Neuronal stem cell (in vitro differentiated cells): ENCODE data around the gene CSNK1G2.
A peak's percentile ranks its signal among the peaks of the same experiment; 100 is the strongest.

ENCODE experiments used
- DNase-seq: peaks from one replicate; pipeline ENCODE4 v3.0.0-alpha.2; 2013; ENCODE audit warnings: low spot score
- H2AFZ ChIP-seq: one replicate; pipeline ENCODE4 v1.6.1; 2013; ENCODE audit warnings: mild to moderate bottlenecking, low read length, inconsistent platforms
- H2AK5ac ChIP-seq: 2 replicates; pipeline ENCODE4 v1.6.1; 2013; ENCODE audit warnings: low read depth, mild to moderate bottlenecking, inconsistent platforms, low read length, moderate library complexity, mixed read lengths
- H2BK120ac ChIP-seq: 2 replicates; pipeline ENCODE4 v1.6.1; 2013; ENCODE audit warnings: low read depth, mild to moderate bottlenecking, inconsistent platforms, low read length, moderate library complexity, mixed read lengths
- H2BK12ac ChIP-seq: one replicate; pipeline ENCODE4 v1.6.1; 2013; ENCODE audit warnings: low read length, inconsistent platforms
- H2BK15ac ChIP-seq: 2 replicates; pipeline ENCODE4 v1.6.1; 2013; ENCODE audit warnings: mild to moderate bottlenecking, low read length, inconsistent platforms, mixed read lengths
- H2BK5ac ChIP-seq: one replicate; pipeline ENCODE4 v1.6.1; 2013; ENCODE audit warnings: inconsistent platforms, mild to moderate bottlenecking, low read length, moderate library complexity
- H3K14ac ChIP-seq: one replicate; pipeline ENCODE4 v1.6.1; 2013; ENCODE audit warnings: low read length, inconsistent platforms
- H3K18ac ChIP-seq: 2 replicates; pipeline ENCODE4 v1.6.1; 2013; ENCODE audit warnings: low read length, inconsistent platforms
- H3K23ac ChIP-seq: 2 replicates; pipeline ENCODE4 v1.6.1; 2013; ENCODE audit warnings: low read depth, mild to moderate bottlenecking, mixed read lengths, low read length, inconsistent platforms; ENCODE audit not compliant: poor library complexity
- H3K27ac ChIP-seq: replicated peaks from 3 replicates; pipeline ENCODE4 v1.5.1; 2013; ENCODE audit warnings: low read length, inconsistent platforms
- H3K27me3 ChIP-seq, 3 experiments: 2 replicates each; pipeline ENCODE4 v1.6.1; 2013; ENCODE audit warnings: low read length in 3 of 3, mild to moderate bottlenecking in 2 of 3, inconsistent platforms in 1 of 3, low read depth in 1 of 3, mixed read lengths in 1 of 3, moderate library complexity in 1 of 3; ENCODE audit not compliant: control insufficient read depth in 3 of 3, insufficient read depth in 3 of 3
- H3K36me3 ChIP-seq, 2 donors: replicated peaks in 1 of 2; 2 replicates each; pipeline ENCODE4 v1.6.1; 2013; ENCODE audit warnings: low read length in 2 of 2; ENCODE audit not compliant: control insufficient read depth in 2 of 2, insufficient read depth in 2 of 2
- H3K4ac ChIP-seq: 2 replicates; pipeline ENCODE4 v1.6.1; 2013; ENCODE audit warnings: inconsistent platforms, mild to moderate bottlenecking, low read length, moderate library complexity
- H3K4me1 ChIP-seq, 2 donors: 1 replicate in 1 of 2; 2 replicates in 1 of 2; pipeline ENCODE4 v1.6.1; 2013; ENCODE audit warnings: low read length in 2 of 2, low read depth in 1 of 2; ENCODE audit not compliant: control insufficient read depth in 2 of 2, insufficient read depth in 1 of 2
- H3K4me2 ChIP-seq: one replicate; pipeline ENCODE4 v1.6.1; 2013; ENCODE audit warnings: mild to moderate bottlenecking, low read length, inconsistent platforms; ENCODE audit not compliant: insufficient read depth, poor library complexity, severe bottlenecking
- H3K4me3 ChIP-seq, 2 donors: 2 replicates each; pipeline ENCODE4 v1.5.1; 2013; ENCODE audit warnings: low read length in 2 of 2, mild to moderate bottlenecking in 2 of 2, inconsistent platforms in 1 of 2, moderate library complexity in 1 of 2
- H3K79me1 ChIP-seq: one replicate; pipeline ENCODE4 v1.6.1; 2013; ENCODE audit warnings: low read depth, mild to moderate bottlenecking, inconsistent platforms, low read length, moderate library complexity
- H3K9ac ChIP-seq: one replicate; pipeline ENCODE4 v1.6.1; 2013; ENCODE audit warnings: mild to moderate bottlenecking, low read depth, low read length, inconsistent platforms; ENCODE audit not compliant: poor library complexity
- H3K9me3 ChIP-seq, 2 donors: replicated peaks in 1 of 2; 2 replicates each; pipeline versions ENCODE3 to v1.6.1; 2013; ENCODE audit warnings: low read length in 2 of 2, mild to moderate bottlenecking in 2 of 2, inconsistent platforms in 1 of 2, low read depth in 1 of 2, mixed read lengths in 1 of 2, moderate library complexity in 1 of 2; ENCODE audit not compliant: control insufficient read depth in 2 of 2, insufficient read depth in 1 of 2
- H4K8ac ChIP-seq: one replicate; pipeline ENCODE4 v1.6.1; 2013; ENCODE audit warnings: low read depth, mild to moderate bottlenecking, inconsistent platforms, low read length, moderate library complexity
- H4K91ac ChIP-seq: one replicate; pipeline ENCODE4 v1.6.1; 2013; ENCODE audit warnings: low read length, low read depth, mild to moderate bottlenecking, inconsistent platforms; ENCODE audit not compliant: poor library complexity
- WGBS, 2 donors: extraction: QIAGEN DNeasy Blood & Tissue Kit; methylation state at CpG; one replicate each; pipeline ENCODE4 v1.1.7; 2013; ENCODE audit warnings: missing lambda C conversion rate in 2 of 2, mixed read lengths in 1 of 2; ENCODE audit not compliant: insufficient read length in 2 of 2, insufficient replicate concordance in 1 of 2; ENCODE audit errors: extremely low coverage in 2 of 2; 5-methylcytosine and 5-hydroxymethylcytosine counted together

The CSNK1G2 gene

GRCh38 chr19:1953441-1954094, 12.6 kb downstream of the CSNK1G2 start:
- H3K9me3 ChIP-seq, result peaks cover 3 to 8% of the 10 kb centered on the region in 2 donors
- no peak overlapping the region for H2BK12ac ChIP-seq
- H2AFZ ChIP-seq, result no peak overlapping the region
- no peak overlapping the region for H4K8ac ChIP-seq
- no peak overlapping the region for H2BK120ac ChIP-seq
- no CpG with 5 or more reads among the region's 32 CpGs for WGBS, 2 donors
- peaks cover 0 to 10% of the 10 kb centered on the region in 2 donors for H3K4me1 ChIP-seq
- no peak for DNase-seq
- H3K18ac ChIP-seq, result no peak overlapping the region
- peaks cover 60% of the 10 kb centered on the region for H3K79me1 ChIP-seq
- no peak overlapping the region for H3K4me2 ChIP-seq
- H2BK5ac ChIP-seq, result no peak overlapping the region
- no peaks in the 10 kb centered on the region for H3K27me3 ChIP-seq
- peak overlapping the region in 1 of 2 donors; percentile 41 for H3K4me3 ChIP-seq
- no peak overlapping the region for H3K27ac ChIP-seq
- no peak overlapping the region for H2BK15ac ChIP-seq
- no peak overlapping the region for H3K14ac ChIP-seq
- peak overlapping the region; percentile 89 for H3K23ac ChIP-seq
- peaks cover 16 to 54% of the 10 kb centered on the region in 2 donors for H3K36me3 ChIP-seq
- H3K9ac ChIP-seq, result peak overlapping the region; percentile 30
- H3K4ac ChIP-seq, result no peak overlapping the region
- no peak overlapping the region for H4K91ac ChIP-seq
- no peak overlapping the region for H2AK5ac ChIP-seq

- Histone ChIP-seq H3K18ac (peak overlapping the region; percentile 76), H3K27me3 (no peaks in the 10 kb centered on the region), H2AK5ac (no peak overlapping the region), H2BK5ac (peak overlapping the region; percentile 13), H3K27ac (no peak overlapping the region), H3K14ac (peak overlapping the region; percentile 71), H3K36me3 (peaks cover 12 to 44% of the 10 kb centered on the region in 2 donors), H3K4me3 (no peak overlapping the region), H3K9me3 (peaks cover 3% of the 10 kb centered on the region in 2 donors), H3K23ac (peak overlapping the region; percentile 89), H3K9ac (no peak overlapping the region), H2AFZ (no peak overlapping the region), H4K8ac (peak overlapping the region; percentile 65), H2BK120ac (no peak overlapping the region), H3K4ac (no peak overlapping the region), H4K91ac (no peak overlapping the region), H3K79me1 (peaks cover 58% of the 10 kb centered on the region), H2BK12ac (no peak overlapping the region), H3K4me2 (no peak overlapping the region), H2BK15ac (no peak overlapping the region), H3K4me1 (peaks cover 0 to 10% of the 10 kb centered on the region in 2 donors)
- DNase-seq, result no peak
- no CpG with 5 or more reads among the region's 15 CpGs for WGBS, 2 donors
These were observed 13.6 kb downstream of the CSNK1G2 start for GRCh38 chr19:1954532-1954933.

GRCh38 chr19:1955171-1956121, 14.5 kb downstream of the CSNK1G2 start:
- Histone ChIP-seq H3K9me3 (no peaks in the 10 kb centered on the region), H4K91ac (no peak overlapping the region), H2BK5ac (no peak overlapping the region), H3K9ac (no peak overlapping the region), H3K79me1 (peaks cover 61% of the 10 kb centered on the region), H2BK120ac (no peak overlapping the region), H3K4me1 (peaks cover 0 to 10% of the 10 kb centered on the region in 2 donors), H2AFZ (no peak overlapping the region), H3K4me2 (peak overlapping the region; percentile 2), H3K23ac (peak overlapping the region; percentile 80), H3K27ac (no peak overlapping the region), H3K4me3 (no peak overlapping the region), H3K36me3 (peaks cover 7 to 42% of the 10 kb centered on the region in 2 donors), H3K27me3 (no peaks in the 10 kb centered on the region), H2BK15ac (no peak overlapping the region), H4K8ac (no peak overlapping the region), H2BK12ac (no peak overlapping the region), H2AK5ac (no peak overlapping the region), H3K4ac (no peak overlapping the region), H3K18ac (peak overlapping the region; percentile 23), H3K14ac (peak overlapping the region; percentile 75)
- DNase-seq, result no peak
- WGBS, 2 donors, result no CpG with 5 or more reads among the region's 51 CpGs

GRCh38 chr19:1956122-1956494, 15.1 kb downstream of the CSNK1G2 start:
- Histone ChIP-seq H2BK120ac (no peak overlapping the region), H3K36me3 (peaks cover 7 to 44% of the 10 kb centered on the region in 2 donors), H2AK5ac (no peak overlapping the region), H3K4ac (no peak overlapping the region), H4K8ac (no peak overlapping the region), H3K9ac (no peak overlapping the region), H3K4me1 (peaks cover 0 to 10% of the 10 kb centered on the region in 2 donors), H3K18ac (no peak overlapping the region), H2BK12ac (no peak overlapping the region), H3K4me3 (no peak overlapping the region), H2AFZ (no peak overlapping the region), H3K79me1 (peaks cover 60% of the 10 kb centered on the region), H3K14ac (no peak overlapping the region), H2BK15ac (no peak overlapping the region), H4K91ac (no peak overlapping the region), H3K27ac (no peak overlapping the region), H2BK5ac (no peak overlapping the region), H3K4me2 (no peak overlapping the region), H3K27me3 (no peaks in the 10 kb centered on the region), H3K23ac (no peak overlapping the region), H3K9me3 (no peaks in the 10 kb centered on the region)
- no peak for DNase-seq
- WGBS, 2 donors, result no CpG with 5 or more reads among the region's 12 CpGs
